ENCODE data around the gene CEP55. TPM values are rescaled to one million over a fixed set of nuclear protein-coding genes. Genes with fewer than 3 reads are reported as not detected.
A peak's percentile ranks its signal among the peaks of the same experiment; 100 is the strongest.

CEP55 gene
- total RNA-seq, 1 donor from 2014 or later, result 6.0 TPM

- DNase-seq, result no peak
- no peak for TF ChIP-seq CTCF (IDR thresholded peaks at IDR 0.05; ENCODE audit: partially characterized antibody, unreplicated experiment)
- Mint-ChIP-seq H3K36me3 (ENCODE audit: unreplicated experiment) (no peaks in the 10 kb centered on the region), H3K27me3 (ENCODE audit: unreplicated experiment) (no peaks in the 10 kb centered on the region), H3K27ac (ENCODE audit: unreplicated experiment) (no peak overlapping the region), H3K4me3 (ENCODE audit: unreplicated experiment) (no peak overlapping the region), H3K9me3 (ENCODE audit: unreplicated experiment) (peaks cover 3% of the 10 kb centered on the region), H3K4me1 (ENCODE audit: low read depth, unreplicated experiment) (peaks cover 4% of the 10 kb centered on the region)
Measured at GRCh38 chr10:93494494-93494893, 1.9 kb upstream of the CEP55 start.

GRCh38 chr10:93495654-93496321, 624 bp upstream of the CEP55 start:
- peak; percentile 54 for DNase-seq
- Mint-ChIP-seq H3K27me3 (ENCODE audit: unreplicated experiment) (no peaks in the 10 kb centered on the region), H3K27ac (ENCODE audit: unreplicated experiment) (peak overlapping the region; percentile 96), H3K4me1 (ENCODE audit: low read depth, unreplicated experiment) (peaks cover 4% of the 10 kb centered on the region), H3K4me3 (ENCODE audit: unreplicated experiment) (peak overlapping the region; percentile 98), H3K36me3 (ENCODE audit: unreplicated experiment) (no peaks in the 10 kb centered on the region), H3K9me3 (ENCODE audit: unreplicated experiment) (peaks cover 3% of the 10 kb centered on the region)
- TF ChIP-seq CTCF (IDR thresholded peaks at IDR 0.05; ENCODE audit: partially characterized antibody, unreplicated experiment), result no peak

GRCh38 chr10:93498166-93498565, 1.8 kb downstream of the CEP55 start:
- peaks cover 3% of the 10 kb centered on the region for H3K9me3 Mint-ChIP-seq (ENCODE audit: unreplicated experiment)
- H3K36me3 Mint-ChIP-seq (ENCODE audit: unreplicated experiment), result no peaks in the 10 kb centered on the region
- H3K27ac Mint-ChIP-seq (ENCODE audit: unreplicated experiment), result no peak overlapping the region
- H3K4me1 Mint-ChIP-seq (ENCODE audit: low read depth, unreplicated experiment), result peaks cover 4% of the 10 kb centered on the region
- no peak for TF ChIP-seq CTCF (IDR thresholded peaks at IDR 0.05; ENCODE audit: partially characterized antibody, unreplicated experiment)
- no peaks in the 10 kb centered on the region for H3K27me3 Mint-ChIP-seq (ENCODE audit: unreplicated experiment)
- peak overlapping the region; percentile 63 for H3K4me3 Mint-ChIP-seq (ENCODE audit: unreplicated experiment)
- no peak for DNase-seq

GRCh38 chr10:93501650-93502049, 5.2 kb downstream of the CEP55 start:
- no peak overlapping the region for H3K27ac Mint-ChIP-seq (ENCODE audit: unreplicated experiment)
- peaks cover 2% of the 10 kb centered on the region for H3K4me1 Mint-ChIP-seq (ENCODE audit: low read depth, unreplicated experiment)
- peaks cover 2% of the 10 kb centered on the region for H3K27me3 Mint-ChIP-seq (ENCODE audit: unreplicated experiment)
- no peaks in the 10 kb centered on the region for H3K36me3 Mint-ChIP-seq (ENCODE audit: unreplicated experiment)
- no peak for DNase-seq
- H3K4me3 Mint-ChIP-seq (ENCODE audit: unreplicated experiment), result no peak overlapping the region
- no peak for TF ChIP-seq CTCF (IDR thresholded peaks at IDR 0.05; ENCODE audit: partially characterized antibody, unreplicated experiment)
- H3K9me3 Mint-ChIP-seq (ENCODE audit: unreplicated experiment), result peaks cover 3% of the 10 kb centered on the region

- no peaks in the 10 kb centered on the region for H3K9me3 Mint-ChIP-seq (ENCODE audit: unreplicated experiment)
- H3K27me3 Mint-ChIP-seq (ENCODE audit: unreplicated experiment), result peaks cover 2% of the 10 kb centered on the region
Measured at GRCh38 chr10:93503075-93503474, 6.7 kb downstream of the CEP55 start.

More at GRCh38 chr10:93503075-93503474, 6.7 kb downstream of the CEP55 start:
- H3K4me1 Mint-ChIP-seq (ENCODE audit: low read depth, unreplicated experiment), result peaks cover 2% of the 10 kb centered on the region
- no peak for TF ChIP-seq CTCF (IDR thresholded peaks at IDR 0.05; ENCODE audit: partially characterized antibody, unreplicated experiment)
- no peak for DNase-seq
- H3K4me3 Mint-ChIP-seq (ENCODE audit: unreplicated experiment), result no peak overlapping the region
- no peak overlapping the region for H3K27ac Mint-ChIP-seq (ENCODE audit: unreplicated experiment)
- no peaks in the 10 kb centered on the region for H3K36me3 Mint-ChIP-seq (ENCODE audit: unreplicated experiment)
